Middle frontal gyrus (tissue), 1 donor: ENCODE results near the gene GALNT13.

Experiments
- DNase-seq: peaks from one replicate; pipeline ENCODE4 v3.0.0-alpha.2; 2015; ENCODE audit warnings: low spot score; ENCODE audit errors: extremely low spot score

The GALNT13 gene

DNA sequence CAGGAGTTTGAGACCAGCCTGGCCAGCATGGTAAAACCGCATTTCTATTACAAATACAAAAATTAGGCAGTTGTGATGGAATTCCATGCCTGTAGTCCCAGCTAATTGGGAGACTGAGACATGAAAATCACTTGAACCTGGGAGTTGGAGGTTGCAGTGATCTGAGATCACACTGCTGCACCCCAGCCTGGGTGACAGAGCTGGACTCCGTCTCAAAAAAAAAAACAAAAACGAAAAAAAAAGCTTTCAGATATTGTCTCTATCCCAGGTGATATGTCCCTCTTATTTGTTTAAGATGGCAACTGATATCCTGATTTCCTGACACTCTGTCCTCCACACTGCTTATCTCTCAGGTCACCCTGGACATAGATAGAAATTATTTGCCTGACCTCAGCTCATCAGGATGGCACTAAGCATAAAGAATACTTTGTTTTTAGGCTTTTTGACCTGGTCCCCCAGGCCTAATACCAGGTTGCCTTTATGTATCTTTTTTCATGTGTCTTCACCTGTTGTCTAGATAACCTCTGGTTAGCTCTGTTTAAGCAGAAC, 531.6 kb downstream of the GALNT13 start:
- no peak for DNase-seq

DNA sequence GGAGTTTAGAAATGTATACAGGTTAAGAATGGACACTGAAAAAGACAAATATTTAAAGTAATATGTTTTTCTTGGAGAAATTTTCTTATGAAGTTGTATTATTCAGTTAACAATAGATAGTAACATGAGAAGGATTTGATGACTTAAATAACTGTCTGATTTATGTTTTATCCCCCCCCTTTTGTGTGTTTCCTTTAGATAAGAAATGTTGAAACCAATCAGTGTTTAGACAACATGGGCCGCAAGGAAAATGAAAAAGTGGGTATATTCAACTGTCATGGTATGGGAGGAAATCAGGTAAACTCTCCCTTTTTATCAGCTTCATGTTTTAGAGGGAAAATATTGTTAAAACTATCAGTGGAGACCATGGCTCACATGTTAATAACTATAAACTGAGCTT, 537.1 kb downstream of the GALNT13 start:
- no peak for DNase-seq

- DNase-seq: no peak
Observed at GRCh38 chr2:154422251-154422650, 550.5 kb downstream of the GALNT13 start.

GRCh38 chr2:154425994-154426393, 554.3 kb downstream of the GALNT13 start:
- DNase-seq: no peak

DNA sequence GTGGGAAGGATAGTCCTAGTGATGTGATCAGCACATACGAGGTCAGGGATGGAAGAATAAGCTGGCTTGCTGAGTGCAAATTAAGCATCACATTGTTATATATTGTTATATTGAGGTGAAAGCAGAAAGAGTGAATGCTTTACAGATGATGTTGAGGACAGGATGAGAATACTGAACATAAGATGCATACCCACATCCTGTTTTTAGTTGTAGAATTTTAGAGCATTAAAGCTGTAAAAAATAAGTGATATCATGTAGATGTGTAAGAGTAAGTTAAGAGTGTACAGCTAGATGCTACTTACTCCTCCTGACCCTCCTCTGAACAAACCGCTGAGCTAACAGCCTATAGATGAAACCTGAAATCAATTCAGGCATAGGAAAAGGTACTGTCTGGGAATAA, 555.7 kb downstream of the GALNT13 start:
- DNase-seq: no peak

- no peak for DNase-seq
Observed at GRCh38 chr2:154428022-154428421, 556.3 kb downstream of the GALNT13 start.

GRCh38 chr2:154433010-154433409, 561.3 kb downstream of the GALNT13 start:
- no peak for DNase-seq

DNA sequence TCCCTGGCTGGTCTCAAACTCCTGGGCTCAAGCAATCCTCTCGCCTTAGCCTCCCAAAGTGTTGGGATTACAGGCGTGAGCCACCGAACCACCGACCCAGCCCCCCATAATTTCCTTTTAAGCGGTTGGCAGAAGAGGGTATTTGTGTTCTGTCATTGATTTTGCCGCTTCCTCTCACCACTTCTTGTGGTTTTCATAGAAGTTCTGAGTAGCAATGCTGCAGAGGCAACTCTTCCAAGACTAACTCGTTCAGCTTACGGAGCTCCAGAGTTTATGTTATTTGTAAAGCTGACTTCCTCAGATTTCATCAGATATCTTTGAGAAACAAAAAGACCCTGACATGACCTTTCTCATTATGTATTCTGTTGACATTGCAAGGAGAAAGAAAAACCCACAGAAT, 565.4 kb downstream of the GALNT13 start:
- no peak for DNase-seq

- peak; percentile 14 for DNase-seq
Observed at GRCh38 chr2:154439156-154439555, 567.4 kb downstream of the GALNT13 start.

GRCh38 chr2:154443919-154444318, 572.2 kb downstream of the GALNT13 start:
- no peak for DNase-seq

DNA sequence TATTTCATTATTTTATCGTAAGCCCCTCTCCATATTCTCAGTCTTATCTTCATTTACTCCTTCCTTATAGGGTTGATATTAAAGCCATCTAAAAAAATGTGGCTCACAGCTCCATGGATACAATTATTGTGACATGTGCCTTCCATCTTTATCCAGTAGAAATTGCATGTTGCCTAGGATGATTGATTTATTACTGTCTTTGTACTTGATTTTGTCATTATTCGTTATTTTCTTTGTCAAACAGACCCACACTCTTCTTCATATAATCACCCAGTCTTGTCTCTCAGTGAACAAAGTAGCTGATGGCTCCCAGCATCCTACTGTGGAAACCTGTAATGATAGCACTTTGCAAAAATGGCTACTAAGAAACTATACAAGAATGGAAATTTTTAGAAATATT, 574.6 kb downstream of the GALNT13 start:
- DNase-seq: no peak

DNA sequence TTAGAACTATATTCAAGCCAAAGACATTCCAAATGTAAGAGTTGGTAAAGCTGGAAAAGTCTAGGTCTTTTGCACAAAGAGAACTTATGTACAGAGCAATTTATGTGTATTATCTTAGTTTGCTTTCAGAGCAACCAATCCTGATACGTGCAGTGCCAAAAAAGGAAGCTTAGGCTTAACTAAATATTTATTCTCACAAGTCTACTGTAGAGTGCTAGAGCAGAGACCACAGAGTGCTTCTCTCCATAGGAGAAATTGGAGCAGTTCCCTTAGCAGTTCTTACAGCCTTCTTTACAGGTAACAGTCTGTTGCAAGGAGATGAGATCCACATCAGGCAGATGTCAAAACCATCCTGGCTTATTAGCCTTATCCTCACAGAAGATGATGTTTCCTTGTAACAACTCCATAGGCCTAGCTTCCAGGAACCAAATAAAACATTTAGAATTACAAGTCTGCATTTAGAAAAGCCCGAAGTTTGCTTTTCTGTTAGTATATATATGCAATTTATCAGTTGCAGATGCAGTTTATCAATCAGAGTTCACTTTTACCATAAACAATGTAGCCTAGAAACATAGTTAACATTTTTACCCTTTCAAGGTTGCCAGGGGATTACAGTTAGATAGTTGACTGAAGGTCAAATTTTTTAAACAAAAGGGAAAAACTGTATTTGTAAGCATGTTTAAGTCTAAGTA, 576.2 kb downstream of the GALNT13 start:
- DNase-seq: no peak

GRCh38 chr2:154449951-154450658, 578.4 kb downstream of the GALNT13 start:
- DNase-seq: no peak

DNA sequence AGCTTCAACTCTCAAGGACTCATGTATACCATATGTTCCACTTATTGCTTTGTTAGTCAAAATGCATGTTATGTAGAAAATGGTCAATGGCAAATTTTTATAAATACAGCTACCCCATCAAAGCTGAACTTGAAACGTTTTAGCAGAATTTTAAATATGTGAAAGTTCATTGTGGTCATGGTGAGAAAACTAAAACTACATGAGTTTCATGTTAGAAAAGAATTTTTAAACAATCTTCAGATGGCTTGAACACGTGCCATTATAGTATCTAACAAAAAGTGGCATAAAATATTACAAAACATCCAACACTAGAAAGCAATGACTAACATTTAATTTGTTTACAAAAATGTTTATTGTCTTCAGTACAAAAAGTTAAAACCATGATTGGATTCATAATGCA, 580.7 kb downstream of the GALNT13 start:
- DNase-seq: no peak

DNA sequence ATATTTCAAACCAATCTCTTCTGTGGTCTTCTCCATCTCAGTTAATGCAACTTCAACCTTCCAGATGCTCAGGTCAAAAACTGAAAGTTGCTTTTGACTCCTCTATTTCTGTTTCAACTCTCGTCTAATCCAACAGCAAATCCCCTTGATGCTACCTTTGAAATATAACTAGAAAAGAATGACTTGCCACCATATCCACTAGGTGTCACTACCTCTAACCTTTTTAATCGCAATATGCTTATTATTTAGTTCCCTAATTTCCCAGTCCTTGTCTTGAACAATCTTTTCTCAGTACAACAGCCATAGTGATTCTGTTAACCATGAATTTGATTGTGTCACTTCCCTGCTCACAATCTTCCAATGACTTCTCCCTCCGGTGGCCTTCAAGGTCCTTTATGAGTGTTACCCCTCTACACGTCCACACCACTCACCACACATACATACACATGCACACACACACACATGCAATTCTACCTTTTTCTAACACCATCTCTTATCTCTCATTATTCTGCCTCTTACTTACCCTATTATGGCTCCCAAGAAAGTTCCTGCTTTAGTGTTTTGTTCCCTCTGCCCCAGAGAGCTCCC, 581.3 kb downstream of the GALNT13 start:
- no peak for DNase-seq

- no peak for DNase-seq
Observed at GRCh38 chr2:154455166-154455565, 583.4 kb downstream of the GALNT13 start.

GRCh38 chr2:154455866-154456265, 584.1 kb downstream of the GALNT13 start:
- no peak for DNase-seq

DNA sequence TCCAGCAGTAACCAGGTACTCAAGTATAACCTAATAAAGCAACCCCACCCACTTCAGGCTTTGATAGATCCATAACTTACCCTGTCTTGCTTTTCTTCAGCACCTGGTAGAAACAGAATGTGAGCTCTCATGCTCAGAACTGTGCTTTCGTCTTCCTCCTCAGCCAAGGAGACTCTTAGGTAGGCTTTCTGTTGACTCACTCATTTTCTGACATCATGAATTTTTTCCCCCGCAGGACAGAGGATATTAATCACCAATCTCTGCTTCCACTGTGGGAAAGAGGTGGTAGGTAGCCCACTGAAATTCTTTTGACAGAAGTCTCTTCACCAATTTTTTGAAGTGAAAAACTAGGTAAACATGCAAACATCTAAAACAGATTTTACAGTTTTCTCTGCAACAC, 585.6 kb downstream of the GALNT13 start:
- no peak for DNase-seq

- DNase-seq: no peak
Observed at GRCh38 chr2:154459286-154459685, 587.6 kb downstream of the GALNT13 start.

DNA sequence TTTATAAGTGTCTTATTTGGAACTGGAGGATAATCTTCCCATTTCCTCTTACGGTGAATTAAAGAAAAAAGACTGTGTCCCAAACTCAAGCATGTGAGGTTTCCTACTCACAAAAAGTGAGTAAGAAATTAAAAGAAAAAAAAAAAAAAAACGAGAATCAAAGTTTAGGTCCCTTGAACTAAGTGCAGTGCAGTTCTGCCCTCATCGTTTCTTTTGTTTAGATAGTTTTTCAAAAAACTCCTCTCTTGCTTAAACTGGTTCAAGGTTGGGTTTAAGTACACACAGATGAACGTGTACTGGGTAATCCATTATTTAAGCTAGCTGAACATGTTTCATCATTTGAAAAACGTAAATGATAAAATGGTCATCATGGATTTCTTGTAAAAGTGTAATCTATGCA, 590.9 kb downstream of the GALNT13 start:
- DNase-seq: no peak

DNA sequence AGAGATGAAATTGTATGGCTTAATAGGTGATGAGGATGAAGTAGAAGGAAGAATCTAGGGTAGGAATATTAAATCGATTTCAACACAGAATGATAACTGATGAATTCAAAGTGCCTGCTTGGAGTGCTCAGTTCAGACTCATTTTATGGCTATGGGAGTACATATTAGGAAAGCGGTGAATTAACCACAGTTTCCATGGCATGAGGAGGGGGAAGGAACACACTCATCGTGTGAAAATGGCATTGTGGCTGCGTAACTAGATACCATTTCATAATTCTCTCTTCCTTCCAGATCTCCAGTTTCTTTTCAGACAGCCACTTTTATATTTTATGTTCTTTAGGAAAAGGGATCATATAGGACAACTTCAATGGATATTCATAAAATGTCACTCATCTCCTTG, 594.5 kb downstream of the GALNT13 start:
- DNase-seq: no peak

- no peak for DNase-seq
Observed at GRCh38 chr2:154470376-154470775, 598.7 kb downstream of the GALNT13 start.
